BJ (cell line): Measurements from ENCODE around the gene NSD1. TPM values are rescaled to one million over a fixed set of nuclear protein-coding genes. Genes with fewer than 3 reads are reported as not detected.

ENCODE experiments used
- CTCF ChIA-PET: fragments of 350-600 bp; formaldehyde crosslinking; extraction: SDS; loops from one replicate; lab custom pipeline; 2021; ENCODE audit warnings: antibody characterized with exemption, inconsistent platforms; lab: Yijun Ruan, JAX
- POLR2A ChIA-PET: fragments of 300-600 bp; sonication (Branson Sonifier 250); formaldehyde crosslinking; extraction: SDS; loops from one replicate; lab custom pipeline; 2021; ENCODE audit warnings: antibody characterized with exemption; lab: Charles Lee
- DNase-seq: peaks from one replicate; pipeline ENCODE4 v3.0.0-alpha.2; 2011; ENCODE audit warnings: low read depth
- H3K27me3 ChIP-seq: 2 replicates; pipeline ENCODE4 v1.6.0; 2011; ENCODE audit warnings: low read length; ENCODE audit not compliant: control insufficient read depth, insufficient read depth
- H3K36me3 ChIP-seq: 2 replicates; pipeline ENCODE4 v1.5.1; 2011; ENCODE audit warnings: low read length; ENCODE audit not compliant: control insufficient read depth, insufficient read depth
- H3K4me3 ChIP-seq: 2 replicates; pipeline ENCODE4 v1.5.1; 2011; ENCODE audit warnings: low read depth, mild to moderate bottlenecking, control low read depth, low read length
- polyA plus RNA-seq: library from polyadenylated mRNA; depleted of rRNA; stranded (reverse); fragments of >200 nt; gene quantifications from 2 replicates; pipeline ENCODE4 v1.2.3, GENCODE V29; 2011
- TF ChIP-seq, protein P1 (sequence below): IDR thresholded peaks from 2 replicates; pipeline ENCODE4 v1.5.1; 2011; ENCODE audit warnings: low read depth, mild to moderate bottlenecking, control low read depth, inconsistent platforms, low read length, moderate library complexity; ENCODE audit not compliant: insufficient read depth

Gene NSD1
- polyA plus RNA-seq, 1 experiment = 15.8 TPM

DNA sequence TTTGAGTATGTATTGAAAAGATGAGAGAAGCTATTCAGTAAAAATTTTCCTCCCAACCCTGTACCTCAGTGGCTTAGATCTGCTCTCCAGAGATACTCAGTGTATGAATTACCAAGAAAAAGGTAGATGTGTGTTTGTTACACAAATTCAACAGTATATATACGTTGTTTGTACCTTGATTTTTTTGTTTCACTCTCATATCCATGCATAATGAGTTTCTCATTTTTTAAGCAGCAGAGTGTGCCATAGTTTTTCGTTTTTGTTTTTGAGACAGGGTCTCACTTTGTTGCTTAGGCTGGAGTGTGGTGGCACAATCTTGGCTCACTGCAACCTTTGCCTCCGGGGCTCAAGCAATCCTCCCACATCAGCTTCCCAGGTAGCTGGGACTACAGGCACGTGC, 92.2 kb downstream of the NSD1 start:
- ChIA-PET CTCF (interaction anchor here (1.0 kb wide), 1 partner anchor 19 kb away, joined by 3 read pairs; no protein-coding TSS in a partner anchor), POLR2A (no interaction called here)
- TF ChIP-seq, protein P1, sequence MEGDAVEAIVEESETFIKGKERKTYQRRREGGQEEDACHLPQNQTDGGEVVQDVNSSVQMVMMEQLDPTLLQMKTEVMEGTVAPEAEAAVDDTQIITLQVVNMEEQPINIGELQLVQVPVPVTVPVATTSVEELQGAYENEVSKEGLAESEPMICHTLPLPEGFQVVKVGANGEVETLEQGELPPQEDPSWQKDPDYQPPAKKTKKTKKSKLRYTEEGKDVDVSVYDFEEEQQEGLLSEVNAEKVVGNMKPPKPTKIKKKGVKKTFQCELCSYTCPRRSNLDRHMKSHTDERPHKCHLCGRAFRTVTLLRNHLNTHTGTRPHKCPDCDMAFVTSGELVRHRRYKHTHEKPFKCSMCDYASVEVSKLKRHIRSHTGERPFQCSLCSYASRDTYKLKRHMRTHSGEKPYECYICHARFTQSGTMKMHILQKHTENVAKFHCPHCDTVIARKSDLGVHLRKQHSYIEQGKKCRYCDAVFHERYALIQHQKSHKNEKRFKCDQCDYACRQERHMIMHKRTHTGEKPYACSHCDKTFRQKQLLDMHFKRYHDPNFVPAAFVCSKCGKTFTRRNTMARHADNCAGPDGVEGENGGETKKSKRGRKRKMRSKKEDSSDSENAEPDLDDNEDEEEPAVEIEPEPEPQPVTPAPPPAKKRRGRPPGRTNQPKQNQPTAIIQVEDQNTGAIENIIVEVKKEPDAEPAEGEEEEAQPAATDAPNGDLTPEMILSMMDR = no peak
- no peak overlapping the region for H3K4me3 ChIP-seq
- H3K27me3 ChIP-seq = no peaks in the 10 kb centered on the region
- H3K36me3 ChIP-seq = peaks cover 2% of the 10 kb centered on the region
- DNase-seq = no peak

- CTCF ChIA-PET = no interaction called here
Measured at GRCh38 chr5:177226860-177227259, 93.3 kb downstream of the NSD1 start.

GRCh38 chr5:177228751-177229150, 95.2 kb downstream of the NSD1 start:
- Histone ChIP-seq H3K4me3 (no peak overlapping the region), H3K36me3 (peaks cover 2% of the 10 kb centered on the region), H3K27me3 (no peaks in the 10 kb centered on the region)
- TF ChIP-seq, protein P1 = no peak
- no peak for DNase-seq
- ChIA-PET CTCF (no interaction called here), POLR2A (no interaction called here)

More at GRCh38 chr5:177226860-177227259, 93.3 kb downstream of the NSD1 start:
- Histone ChIP-seq H3K4me3 (no peak overlapping the region), H3K36me3 (peaks cover 2% of the 10 kb centered on the region), H3K27me3 (no peaks in the 10 kb centered on the region)
- POLR2A ChIA-PET = no interaction called here
- TF ChIP-seq, protein P1 = no peak
- DNase-seq = no peak

- no peak for DNase-seq
- Histone ChIP-seq H3K4me3 (no peak overlapping the region), H3K36me3 (peaks cover 2% of the 10 kb centered on the region), H3K27me3 (no peaks in the 10 kb centered on the region)
- CTCF ChIA-PET = interaction anchor here (1.0 to 2.2 kb wide), 2 partner anchors 107 to 117 kb away, joined by 3 to 5 read pairs; no protein-coding TSS in a partner anchor
- TF ChIP-seq, protein P1 = no peak
- POLR2A ChIA-PET = no interaction called here
Measured at GRCh38 chr5:177230660-177231059, 97.1 kb downstream of the NSD1 start.

- no peak for DNase-seq
- no peaks in the 10 kb centered on the region for H3K27me3 ChIP-seq
- CTCF ChIA-PET = interaction anchor here (0.6 to 2.2 kb wide), 2 partner anchors 118 to 170 kb away, joined by 3 to 5 read pairs; no protein-coding TSS in a partner anchor
- H3K36me3 ChIP-seq = peaks cover 2% of the 10 kb centered on the region
- TF ChIP-seq, protein P1 = no peak
- POLR2A ChIA-PET = no interaction called here
- H3K4me3 ChIP-seq = no peak overlapping the region
Measured at GRCh38 chr5:177231479-177232250, 98.1 kb downstream of the NSD1 start.
